SIG-M5 treated with dmso at 0.1 percent for 504 hours (cell line): Measurements from ENCODE around the gene SMIM38.

Experiments
- DNase-seq: peaks from one replicate; lab custom pipeline; 2025; ENCODE audit not compliant: unreplicated experiment; lab: John Stamatoyannopoulos, UW

SMIM38 gene

GRCh38 chr11:69200331-69201065 lies 44.8 kb downstream of the SMIM38 start:
- no peak for DNase-seq

GRCh38 chr11:69201066-69201365 lies 45.3 kb downstream of the SMIM38 start:
- no peak for DNase-seq

GRCh38 chr11:69201764-69202370 lies 46.1 kb downstream of the SMIM38 start:
- DNase-seq: no peak

- DNase-seq: no peak
Observed at GRCh38 chr11:69202511-69203221, 46.9 kb downstream of the SMIM38 start.

GRCh38 chr11:69203381-69203780 lies 47.6 kb downstream of the SMIM38 start:
- DNase-seq: no peak

GRCh38 chr11:69203901-69204245 lies 48.1 kb downstream of the SMIM38 start:
- DNase-seq: no peak

GRCh38 chr11:69204246-69204940 lies 48.7 kb downstream of the SMIM38 start:
- no peak for DNase-seq

- no peak for DNase-seq
Observed at GRCh38 chr11:69204941-69205742, 49.4 kb downstream of the SMIM38 start.
